PC-3 (cell line): ENCODE data around the gene DRD3. TPM values are rescaled to one million over a fixed set of nuclear protein-coding genes. Genes with fewer than 3 reads are reported as not detected.

Source experiments
- ATAC-seq: fragments of 200-7000 bp; cut with Tn5 transposase; 2 replicates; pipeline ENCODE4 v1.9.1; 2020; ENCODE audit warnings: mild to moderate bottlenecking, moderate library complexity
- BruUV-seq: library from RNA; stranded (reverse); fragments of 400-500 nt; replicated peaks from 2 replicates; lab custom pipeline; 2021; lab: Mats Ljungman, UMichigan
- CTCF ChIA-PET: fragments of 300-600 bp; sonication (Branson Sonifier 250); formaldehyde crosslinking; loops from one replicate; lab custom pipeline; 2022; ENCODE audit warnings: antibody characterized with exemption; lab: Charles Lee
- POLR2A ChIA-PET: fragments of 300-600 bp; sonication (Branson Sonifier 250); formaldehyde crosslinking; loops from one replicate; lab custom pipeline; 2022; ENCODE audit warnings: antibody characterized with exemption; ENCODE audit not compliant: unreplicated experiment; lab: Charles Lee
- DNase-seq: peaks from one replicate; pipeline ENCODE4 v3.0.0-alpha.2; 2015
- H2AFZ ChIP-seq: fragments of 300-600 bp; sonication (generic); 2 replicates; pipeline ENCODE4 v1.6.0; 2016; ENCODE audit warnings: antibody characterized with exemption, low read length
- H3F3A ChIP-seq: fragments of 300-600 bp; sonication (generic); one replicate; pipeline ENCODE4 v1.6.0; 2017; ENCODE audit warnings: antibody characterized with exemption, low read length, control low read depth, mild to moderate bottlenecking; ENCODE audit not compliant: unreplicated experiment
- H3K27ac ChIP-seq: fragments of 300-600 bp; sonication (generic); 2 replicates; pipeline ENCODE4 v1.5.1; 2016; ENCODE audit warnings: mild to moderate bottlenecking, low read length
- H3K27me3 ChIP-seq: fragments of 300-600 bp; sonication (generic); 2 replicates; pipeline ENCODE4 v1.6.1; 2016; ENCODE audit warnings: low read length, mixed read lengths
- H3K36me3 ChIP-seq: fragments of 300-600 bp; sonication (generic); 2 replicates; pipeline ENCODE4 v1.6.1; 2016; ENCODE audit warnings: low read depth, mixed run types, low read length, mixed read lengths
- H3K4me1 ChIP-seq: fragments of 300-600 bp; sonication (generic); 2 replicates; pipeline ENCODE4 v1.5.1; 2016; ENCODE audit warnings: low read length; ENCODE audit not compliant: insufficient read depth
- H3K4me2 ChIP-seq: fragments of 300-600 bp; sonication (generic); 2 replicates; pipeline ENCODE4 v1.6.0; 2016; ENCODE audit warnings: low read length
- H3K4me3 ChIP-seq: fragments of 300-600 bp; sonication (generic); 2 replicates; pipeline ENCODE4 v1.5.1; 2016; ENCODE audit warnings: mild to moderate bottlenecking, low read length, mixed read lengths
- H3K79me2 ChIP-seq: fragments of 300-600 bp; sonication (generic); 2 replicates; pipeline ENCODE4 v1.6.1; 2017; ENCODE audit warnings: low read length, mixed read lengths
- H3K9ac ChIP-seq: fragments of 300-600 bp; sonication (generic); 2 replicates; pipeline ENCODE4 v1.6.0; 2016; ENCODE audit warnings: mild to moderate bottlenecking, low read length
- H3K9me2 ChIP-seq: fragments of 300-600 bp; sonication (generic); replicated peaks from 2 replicates; pipeline ENCODE4 v1.6.1; 2016; ENCODE audit warnings: mixed run types, low read length, mixed read lengths
- H3K9me3 ChIP-seq: fragments of 300-600 bp; sonication (generic); 2 replicates; pipeline ENCODE4 v1.6.1; 2016; ENCODE audit warnings: low read length, mixed read lengths
- H4K20me1 ChIP-seq: fragments of 300-600 bp; sonication (generic); 2 replicates; pipeline ENCODE4 v1.6.1; 2016; ENCODE audit warnings: low read length, mixed read lengths
- EZH2 ChIP-seq: fragments of 300-600 bp; sonication (generic); IDR thresholded peaks from one replicate; pipeline ENCODE4 v1.6.1; 2017; ENCODE audit warnings: antibody characterized with exemption, mild to moderate bottlenecking, low read length; ENCODE audit not compliant: unreplicated experiment
- EZH2phosphoT487 ChIP-seq: fragments of 300-600 bp; sonication (generic); IDR thresholded peaks from 2 replicates; pipeline ENCODE4 v1.6.1; 2018; ENCODE audit warnings: mild to moderate bottlenecking, antibody characterized with exemption, low read length, borderline replicate concordance
- intact Hi-C: fragments of 100-400 bp; cut with micrococcal nuclease; formaldehyde crosslinking; loops from 2 replicates; pipeline ENCODE4 v1.9.0; 2023
- total RNA-seq: library from RNA; depleted of rRNA; stranded (reverse); fragments of >200 nt; gene quantifications from 2 replicates; pipeline ENCODE4 v1.2.3, GENCODE V29; 2014
- TF ChIP-seq, protein P1 (sequence below): fragments of 300-600 bp; sonication (generic); conservative IDR thresholded peaks from 2 replicates; pipeline ENCODE4 v1.5.1; 2017; ENCODE audit warnings: antibody characterized with exemption, low read depth, mild to moderate bottlenecking, low read length

Gene DRD3
- total RNA-seq, 1 experiment from 2014 or later = not detected

DNA sequence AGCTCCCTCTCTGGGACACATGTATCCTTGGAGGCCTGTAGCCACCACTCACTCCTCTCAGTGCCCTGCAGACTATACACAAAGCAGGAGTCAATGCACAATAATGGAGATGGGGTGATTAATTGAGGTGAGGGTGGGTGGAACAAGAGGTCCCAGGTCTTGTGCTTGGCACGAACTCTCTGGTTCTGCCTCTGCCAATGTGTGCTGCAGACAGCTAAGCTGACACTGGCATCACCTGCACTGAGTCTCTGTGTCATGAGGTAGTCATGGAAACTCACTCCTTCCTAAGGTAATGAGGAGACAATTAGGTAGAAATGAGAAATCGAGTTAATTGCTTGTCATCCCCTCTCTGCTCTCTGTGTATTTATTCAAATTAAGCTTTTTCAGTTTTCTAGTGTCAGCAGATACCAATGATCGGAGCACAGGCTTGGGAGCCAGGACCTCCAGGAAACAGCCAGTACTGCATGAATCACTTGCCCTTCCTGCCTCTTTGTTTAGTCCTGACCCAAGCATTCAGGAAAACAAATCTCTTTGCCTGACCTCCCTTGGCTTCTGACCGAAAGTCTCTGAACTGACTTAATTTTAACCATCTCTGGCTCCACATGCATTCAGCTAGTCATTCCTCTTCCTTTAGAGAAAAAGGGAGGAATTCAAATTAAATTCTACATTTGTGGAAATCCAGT, 56.7 kb downstream of the DRD3 start:
- Histone ChIP-seq H3K27ac (no peak overlapping the region), H3K9me3 (no peaks in the 10 kb centered on the region), H3K9me2 (no peaks in the 10 kb centered on the region), H3K4me1 (no peaks in the 10 kb centered on the region), H4K20me1 (no peaks in the 10 kb centered on the region), H2AFZ (no peak overlapping the region), H3K4me2 (no peak overlapping the region), H3K27me3 (0 out of 2 replicates have a peak, but pooled peaks cover 10% of the 10 kb centered on the region), H3F3A (no peaks in the 10 kb centered on the region), H3K79me2 (no peaks in the 10 kb centered on the region), H3K4me3 (no peak overlapping the region), H3K9ac (no peak overlapping the region), H3K36me3 (no peaks in the 10 kb centered on the region)
- ChIA-PET CTCF (no interaction called here), POLR2A (no interaction called here)
- BruUV-seq = no TSS peak
- TF ChIP-seq EZH2phosphoT487 (no peak), EZH2 (no peak)
- TF ChIP-seq, protein P1, sequence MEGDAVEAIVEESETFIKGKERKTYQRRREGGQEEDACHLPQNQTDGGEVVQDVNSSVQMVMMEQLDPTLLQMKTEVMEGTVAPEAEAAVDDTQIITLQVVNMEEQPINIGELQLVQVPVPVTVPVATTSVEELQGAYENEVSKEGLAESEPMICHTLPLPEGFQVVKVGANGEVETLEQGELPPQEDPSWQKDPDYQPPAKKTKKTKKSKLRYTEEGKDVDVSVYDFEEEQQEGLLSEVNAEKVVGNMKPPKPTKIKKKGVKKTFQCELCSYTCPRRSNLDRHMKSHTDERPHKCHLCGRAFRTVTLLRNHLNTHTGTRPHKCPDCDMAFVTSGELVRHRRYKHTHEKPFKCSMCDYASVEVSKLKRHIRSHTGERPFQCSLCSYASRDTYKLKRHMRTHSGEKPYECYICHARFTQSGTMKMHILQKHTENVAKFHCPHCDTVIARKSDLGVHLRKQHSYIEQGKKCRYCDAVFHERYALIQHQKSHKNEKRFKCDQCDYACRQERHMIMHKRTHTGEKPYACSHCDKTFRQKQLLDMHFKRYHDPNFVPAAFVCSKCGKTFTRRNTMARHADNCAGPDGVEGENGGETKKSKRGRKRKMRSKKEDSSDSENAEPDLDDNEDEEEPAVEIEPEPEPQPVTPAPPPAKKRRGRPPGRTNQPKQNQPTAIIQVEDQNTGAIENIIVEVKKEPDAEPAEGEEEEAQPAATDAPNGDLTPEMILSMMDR = no peak
- intact Hi-C loops = no loop called here
- ATAC-seq (peak; percentile 86), DNase-seq (peak; percentile 9)

DNA sequence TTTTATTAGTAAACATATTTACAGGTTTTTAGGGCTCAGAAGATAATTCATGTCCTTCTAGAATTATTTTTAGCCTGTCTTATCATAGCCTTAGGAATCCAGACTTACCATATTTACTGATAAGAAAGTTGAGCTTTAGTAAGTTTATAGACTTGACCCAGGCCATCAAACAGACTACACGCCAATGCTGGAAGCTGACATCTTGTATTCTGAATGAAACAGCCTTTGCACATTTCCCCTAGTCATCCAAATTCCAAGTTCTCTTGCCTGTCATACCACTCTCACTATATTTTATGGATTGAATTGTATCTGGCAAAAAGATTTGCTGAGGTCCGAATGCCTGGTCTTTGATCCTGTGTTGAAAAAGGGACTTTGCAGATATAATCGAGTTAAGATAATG, 58.6 kb downstream of the DRD3 start:
- ATAC-seq (no peak), DNase-seq (no peak)
- CTCF ChIA-PET = no interaction called here
- intact Hi-C loops = no loop called here
- Histone ChIP-seq H3K9me2 (no peaks in the 10 kb centered on the region), H3K27ac (no peak overlapping the region), H3K9me3 (no peaks in the 10 kb centered on the region), H3K4me3 (no peak overlapping the region), H3K4me1 (no peaks in the 10 kb centered on the region), H4K20me1 (no peaks in the 10 kb centered on the region), H3K4me2 (no peak overlapping the region), H3K27me3 (0 out of 2 replicates have a peak, but pooled peaks cover 10% of the 10 kb centered on the region), H3K79me2 (no peaks in the 10 kb centered on the region), H2AFZ (no peak overlapping the region), H3K36me3 (no peaks in the 10 kb centered on the region), H3K9ac (no peak overlapping the region), H3F3A (no peaks in the 10 kb centered on the region)
- TF ChIP-seq EZH2 (no peak), EZH2phosphoT487 (no peak)
- TF ChIP-seq, protein P1 = no peak
- POLR2A ChIA-PET = no interaction called here
- BruUV-seq = no TSS peak

DNA sequence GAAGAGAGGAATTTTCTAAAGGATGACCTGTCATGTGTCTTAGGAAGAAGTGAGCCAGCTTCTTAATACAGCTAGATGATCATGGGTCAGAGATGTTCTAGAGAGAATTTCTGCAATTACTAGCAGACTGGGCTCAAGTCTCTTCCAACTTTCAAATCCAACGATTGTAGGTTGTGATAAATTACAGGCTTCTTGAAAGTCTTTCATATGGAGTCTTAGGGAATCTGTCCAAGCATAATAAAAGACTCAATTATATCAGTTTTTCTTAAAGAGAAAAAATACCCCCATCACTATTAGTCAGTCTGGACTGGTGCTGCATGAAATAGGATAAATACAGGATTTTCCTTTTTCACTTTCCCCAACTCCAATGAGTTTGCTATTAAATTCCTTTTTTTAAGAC, 59.1 kb downstream of the DRD3 start:
- ChIA-PET CTCF (no interaction called here), POLR2A (no interaction called here)
- DNase-seq = no peak
- no peaks in the 10 kb centered on the region for H3K36me3 ChIP-seq
- H2AFZ ChIP-seq = no peak overlapping the region
- H3K27me3 ChIP-seq = 0 out of 2 replicates have a peak, but pooled peaks cover 10% of the 10 kb centered on the region
- no peaks in the 10 kb centered on the region for H4K20me1 ChIP-seq
- no TSS peak for BruUV-seq
- H3K9me3 ChIP-seq = no peaks in the 10 kb centered on the region
- intact Hi-C loops = no loop called here
- H3K79me2 ChIP-seq = no peaks in the 10 kb centered on the region
- no peaks in the 10 kb centered on the region for H3K4me1 ChIP-seq
- no peaks in the 10 kb centered on the region for H3F3A ChIP-seq
- no peak overlapping the region for H3K27ac ChIP-seq
- H3K4me2 ChIP-seq = no peak overlapping the region
- no peak overlapping the region for H3K9ac ChIP-seq
- no peaks in the 10 kb centered on the region for H3K9me2 ChIP-seq
- no peak for ATAC-seq
- H3K4me3 ChIP-seq = no peak overlapping the region
- TF ChIP-seq, protein P1 = no peak
- no peak for TF ChIP-seq EZH2phosphoT487
- TF ChIP-seq EZH2 = no peak
